ENCODE results near the gene SPTLC1. TPM values are rescaled to one million over a fixed set of nuclear protein-coding genes. Genes with fewer than 3 reads are reported as not detected.

Gene SPTLC1
- 10 to 100 TPM; 26.6 to 28.0 (median 26.9) TPM for total RNA-seq

GRCh38 chr9:92115071-92115858, at the start of gene SPTLC1:
SPTLC1 (minus strand) TSS chr9:92115413; CDS start chr9:92115370, 43 bp downstream.
- peak within 1 kb of the TSS; percentile 86 to 96 (median 90) for H3K27ac ChIP-seq
- peak within 1 kb of the TSS; percentile 75 to 96 (median 90) for H3K4me3 ChIP-seq
- DNase-seq = peak; percentile 87 to 90
- no peaks in the 10 kb centered on the region for H3K27me3 ChIP-seq
- in situ Hi-C loops (cut with MboI; ENCODE audit: low sequenced_read_pairs in 4 of 4) = no loop called here
- ATAC-seq = peak; percentile 99 to 100
- H3K36me3 ChIP-seq = peaks cover 0 to 21% of the 10 kb centered on the region in 2 donors
- TF ChIP-seq CTCF (IDR thresholded peaks at IDR 0.05 in 4 of 5, conservative IDR thresholded peaks at IDR 0.05 in 1 of 5) = no peak
- TF ChIP-seq POLR2A (IDR thresholded peaks at IDR 0.05) = peak; percentile 75 to 81
- H3K9me3 ChIP-seq = no peaks in the 10 kb centered on the region
- H3K4me1 ChIP-seq = peaks cover 14 to 17% of the 10 kb centered on the region in 2 donors
- intact Hi-C loops (cut with DNase I; ENCODE audit: low total_unique reads) = loop anchor here (1.0 kb wide), 1 partner anchor 555 kb away; the partner anchor contains the start of gene IPPK

GRCh38 chr9:92164975-92165374, 49.8 kb upstream of the SPTLC1 start:
- Histone ChIP-seq H3K9me3 (no peaks in the 10 kb centered on the region), H3K36me3 (no peaks in the 10 kb centered on the region), H3K27ac (no peak overlapping the region), H3K27me3 (no peaks in the 10 kb centered on the region), H3K4me3 (no peak overlapping the region), H3K4me1 (no peaks in the 10 kb centered on the region)
- no peak for DNase-seq
- in situ Hi-C loops (cut with MboI; ENCODE audit: low sequenced_read_pairs in 4 of 4) = no loop called here
- intact Hi-C loops (cut with DNase I; ENCODE audit: low total_unique reads) = no loop called here
- ATAC-seq = no peak
- no peak for TF ChIP-seq POLR2A (IDR thresholded peaks at IDR 0.05)
- TF ChIP-seq CTCF (IDR thresholded peaks at IDR 0.05 in 4 of 5, conservative IDR thresholded peaks at IDR 0.05 in 1 of 5) = no peak

GRCh38 chr9:92164490-92164889, 49.3 kb upstream of the SPTLC1 start:
- no peak overlapping the region for H3K27ac ChIP-seq
- no peak overlapping the region for H3K4me3 ChIP-seq
- intact Hi-C loops (cut with DNase I; ENCODE audit: low total_unique reads) = no loop called here
- H3K27me3 ChIP-seq = no peaks in the 10 kb centered on the region
- ATAC-seq (no peak), DNase-seq (no peak)
- H3K9me3 ChIP-seq = no peaks in the 10 kb centered on the region
- H3K36me3 ChIP-seq = no peaks in the 10 kb centered on the region
- in situ Hi-C loops (cut with MboI; ENCODE audit: low sequenced_read_pairs in 4 of 4) = no loop called here
- H3K4me1 ChIP-seq = no peaks in the 10 kb centered on the region
- no peak for TF ChIP-seq POLR2A (IDR thresholded peaks at IDR 0.05)
- TF ChIP-seq CTCF (IDR thresholded peaks at IDR 0.05 in 4 of 5, conservative IDR thresholded peaks at IDR 0.05 in 1 of 5) = no peak

- H3K4me3 ChIP-seq = no peak overlapping the region
- intact Hi-C loops (cut with DNase I; ENCODE audit: low total_unique reads) = no loop called here
- no peak overlapping the region for H3K27ac ChIP-seq
- no peaks in the 10 kb centered on the region for H3K36me3 ChIP-seq
- H3K27me3 ChIP-seq = no peaks in the 10 kb centered on the region
- H3K9me3 ChIP-seq = no peaks in the 10 kb centered on the region
- no peak for ATAC-seq
- no peaks in the 10 kb centered on the region for H3K4me1 ChIP-seq
- in situ Hi-C loops (cut with MboI; ENCODE audit: low sequenced_read_pairs in 4 of 4) = no loop called here
- TF ChIP-seq POLR2A (IDR thresholded peaks at IDR 0.05) = no peak
- no peak for TF ChIP-seq CTCF (IDR thresholded peaks at IDR 0.05 in 4 of 5, conservative IDR thresholded peaks at IDR 0.05 in 1 of 5)
- no peak for DNase-seq
Observed at GRCh38 chr9:92163276-92163675, 48.1 kb upstream of the SPTLC1 start.
